ENCODE data around the gene ITGB8. TPM values are rescaled to one million over a fixed set of nuclear protein-coding genes. Genes with fewer than 3 reads are reported as not detected.

The ITGB8 gene
- total and polyA plus RNA-seq, 4 donors: 0.16 to 2.8 (median 0.51) TPM

- WGBS: 53% methylated on average over 4 of the region's 4 CpGs
- Histone ChIP-seq H3K9me3 (ENCODE audit: control insufficient read depth in 4 of 4, low read length in 3 of 4) (no peaks in the 10 kb centered on the region), H3K9ac (ENCODE audit: low read depth in 1 of 2, low read length in 2 of 2) (no peak overlapping the region), H3K27ac (ENCODE audit: low read depth in 1 of 2, low read length in 2 of 2) (no peak overlapping the region), H3K4me3 (ENCODE audit: low read depth in 1 of 3, low read length in 3 of 3) (no peak overlapping the region), H3K27me3 (ENCODE audit: control insufficient read depth in 4 of 4, insufficient read depth in 4 of 4, low read length in 3 of 4) (no peaks in the 10 kb centered on the region), H3K36me3 (ENCODE audit: control insufficient read depth in 4 of 4, insufficient read depth in 3 of 4, low read depth in 1 of 4, low read length in 3 of 4) (no peaks in the 10 kb centered on the region), H3K4me1 (ENCODE audit: control insufficient read depth in 4 of 4, insufficient read depth in 4 of 4, low read length in 3 of 4) (no peaks in the 10 kb centered on the region)
- no peak for DNase-seq (ENCODE audit: low spot score)
- TF ChIP-seq SP1 (IDR thresholded peaks at IDR 0.05) (no peak), FOXA2 (IDR thresholded peaks at IDR 0.05) (no peak), EGR1 (IDR thresholded peaks at IDR 0.05; ENCODE audit: low read depth in 2 of 2) (no peak), ATF3 (IDR thresholded peaks at IDR 0.05) (no peak), CTCF (IDR thresholded peaks at IDR 0.05; ENCODE audit: low read depth, low read length, missing input control) (no peak), TAF1 (conservative IDR thresholded peaks at IDR 0.05) (no peak), HNF4G (IDR thresholded peaks at IDR 0.05) (no peak), MAX (IDR thresholded peaks at IDR 0.05) (no peak), NR2F2 (IDR thresholded peaks at IDR 0.05) (no peak), FOXA1 (IDR thresholded peaks at IDR 0.05) (no peak), ZBTB33 (IDR thresholded peaks at IDR 0.05) (no peak), RXRA (IDR thresholded peaks at IDR 0.05) (no peak), JUND (IDR thresholded peaks at IDR 0.05) (no peak), RAD21 (IDR thresholded peaks at IDR 0.05) (no peak), HNF4A (conservative IDR thresholded peaks at IDR 0.05) (no peak)
These were observed 14.0 kb upstream of the ITGB8 start for GRCh38 chr7:20316706-20317105.

GRCh38 chr7:20317413-20317812 lies 13.3 kb upstream of the ITGB8 start:
- TF ChIP-seq TAF1 (conservative IDR thresholded peaks at IDR 0.05) (no peak), FOXA2 (IDR thresholded peaks at IDR 0.05) (no peak), EGR1 (IDR thresholded peaks at IDR 0.05; ENCODE audit: low read depth in 2 of 2) (no peak), ATF3 (IDR thresholded peaks at IDR 0.05) (no peak), RXRA (IDR thresholded peaks at IDR 0.05) (no peak), YY1 (IDR thresholded peaks at IDR 0.05) (no peak), REST (IDR thresholded peaks at IDR 0.05) (no peak), GABPA (IDR thresholded peaks at IDR 0.05 in 1 of 2, conservative IDR thresholded peaks at IDR 0.05 in 1 of 2) (no peak), JUND (IDR thresholded peaks at IDR 0.05) (no peak), CTCF (IDR thresholded peaks at IDR 0.05; ENCODE audit: low read depth, low read length, missing input control) (no peak), MAX (IDR thresholded peaks at IDR 0.05) (no peak), RAD21 (IDR thresholded peaks at IDR 0.05) (no peak), FOXA1 (IDR thresholded peaks at IDR 0.05) (no peak)
- H3K27me3 ChIP-seq (ENCODE audit: control insufficient read depth in 4 of 4, insufficient read depth in 4 of 4, low read length in 3 of 4): no peaks in the 10 kb centered on the region
- H3K4me3 ChIP-seq (ENCODE audit: low read depth in 1 of 3, low read length in 3 of 3): no peak overlapping the region
- H3K4me1 ChIP-seq (ENCODE audit: control insufficient read depth in 4 of 4, insufficient read depth in 4 of 4, low read length in 3 of 4): no peaks in the 10 kb centered on the region
- no peak for DNase-seq (ENCODE audit: low spot score)
- H3K9me3 ChIP-seq (ENCODE audit: control insufficient read depth in 4 of 4, low read length in 3 of 4): no peaks in the 10 kb centered on the region
- H3K36me3 ChIP-seq (ENCODE audit: control insufficient read depth in 4 of 4, insufficient read depth in 3 of 4, low read depth in 1 of 4, low read length in 3 of 4): no peaks in the 10 kb centered on the region
- no peak overlapping the region for H3K27ac ChIP-seq (ENCODE audit: low read depth in 1 of 2, low read length in 2 of 2)
- no peak overlapping the region for H3K9ac ChIP-seq (ENCODE audit: low read depth in 1 of 2, low read length in 2 of 2)
